Stomach smooth muscle (tissue), 2 donors: ENCODE data around the gene VPS39.

Experiments
- H3K27ac ChIP-seq: one replicate; pipeline ENCODE4 v1.7.0; 2013; ENCODE audit warnings: mild to moderate bottlenecking, low read length, inconsistent platforms
- H3K27me3 ChIP-seq, 2 donors: one replicate each; pipeline ENCODE4 v1.7.0; 2013; ENCODE audit warnings: low read length in 2 of 2; ENCODE audit not compliant: insufficient read depth in 2 of 2, control insufficient read depth in 1 of 2
- H3K36me3 ChIP-seq, 2 donors: one replicate each; pipeline ENCODE4 v1.7.0; 2013; ENCODE audit warnings: low read length in 2 of 2; ENCODE audit not compliant: control insufficient read depth in 2 of 2, insufficient read depth in 2 of 2
- H3K4me1 ChIP-seq: one replicate; pipeline ENCODE4 v1.7.0; 2013; ENCODE audit warnings: low read length; ENCODE audit not compliant: control insufficient read depth, insufficient read depth
- H3K4me3 ChIP-seq, 2 donors: one replicate each; pipeline ENCODE4 v1.7.0; 2013; ENCODE audit warnings: low read length in 2 of 2
- H3K9ac ChIP-seq, 2 donors: one replicate each; pipeline ENCODE4 v1.7.0; 2013; ENCODE audit warnings: low read length in 2 of 2, mild to moderate bottlenecking in 1 of 2
- H3K9me3 ChIP-seq, 2 donors: one replicate each; pipeline ENCODE4 v1.7.0; 2013; ENCODE audit warnings: low read length in 2 of 2; ENCODE audit not compliant: control insufficient read depth in 2 of 2
- donor health status: healthy.
- donor health status: Pancreatic carcinoma.

The VPS39 gene

DNA sequence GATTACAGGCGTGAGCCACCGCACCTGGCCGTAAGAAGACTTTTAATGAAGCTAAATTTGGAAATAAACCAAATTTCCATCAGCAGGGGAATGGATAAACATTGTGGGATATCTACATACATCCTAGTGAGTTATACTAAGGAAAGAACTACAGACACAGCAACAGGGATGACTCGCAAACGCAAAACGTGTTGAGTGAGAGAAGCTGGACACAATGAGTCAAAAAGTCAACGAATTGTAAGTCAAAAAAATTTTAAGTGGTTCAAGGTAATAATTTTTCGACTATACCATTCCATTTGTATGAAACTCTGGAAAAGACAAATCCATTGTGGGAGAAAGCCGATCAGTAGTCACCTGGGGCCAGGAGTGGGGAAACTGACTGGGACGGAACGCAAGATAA lies 71.6 kb downstream of the VPS39 start:
- no peaks in the 10 kb centered on the region for H3K36me3 ChIP-seq
- H3K4me3 ChIP-seq, result no peak overlapping the region
- no peaks in the 10 kb centered on the region for H3K9me3 ChIP-seq
- peaks cover 0 to under 1% of the 10 kb centered on the region in 2 donors for H3K27me3 ChIP-seq
- H3K4me1 ChIP-seq, result no peaks in the 10 kb centered on the region
- H3K9ac ChIP-seq, result no peak overlapping the region
- H3K27ac ChIP-seq, result no peak overlapping the region

DNA sequence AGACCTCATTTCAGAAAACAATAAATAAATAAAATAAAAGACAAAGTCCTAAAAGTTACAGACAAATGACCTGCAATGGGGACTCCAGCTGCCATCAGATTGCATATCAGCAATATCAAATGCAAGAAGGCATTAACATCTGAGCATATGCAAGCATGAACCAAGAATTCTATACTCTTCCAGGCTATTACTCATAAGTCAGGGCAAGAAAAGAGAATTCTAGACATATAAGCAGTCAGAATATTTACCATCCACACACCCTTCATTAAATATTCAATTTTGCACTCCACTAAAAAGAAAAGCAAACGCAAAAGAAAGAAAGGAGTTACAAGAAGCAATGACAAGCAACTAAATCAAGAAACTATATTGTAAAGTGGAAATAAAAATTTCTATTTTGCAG lies 72.8 kb downstream of the VPS39 start:
- H3K4me1 ChIP-seq, result no peaks in the 10 kb centered on the region
- no peaks in the 10 kb centered on the region for H3K36me3 ChIP-seq
- H3K9me3 ChIP-seq, result no peaks in the 10 kb centered on the region
- no peak overlapping the region for H3K4me3 ChIP-seq
- no peak overlapping the region for H3K9ac ChIP-seq
- H3K27me3 ChIP-seq, result peaks cover under 1 to 7% of the 10 kb centered on the region in 2 donors
- H3K27ac ChIP-seq, result no peak overlapping the region

DNA sequence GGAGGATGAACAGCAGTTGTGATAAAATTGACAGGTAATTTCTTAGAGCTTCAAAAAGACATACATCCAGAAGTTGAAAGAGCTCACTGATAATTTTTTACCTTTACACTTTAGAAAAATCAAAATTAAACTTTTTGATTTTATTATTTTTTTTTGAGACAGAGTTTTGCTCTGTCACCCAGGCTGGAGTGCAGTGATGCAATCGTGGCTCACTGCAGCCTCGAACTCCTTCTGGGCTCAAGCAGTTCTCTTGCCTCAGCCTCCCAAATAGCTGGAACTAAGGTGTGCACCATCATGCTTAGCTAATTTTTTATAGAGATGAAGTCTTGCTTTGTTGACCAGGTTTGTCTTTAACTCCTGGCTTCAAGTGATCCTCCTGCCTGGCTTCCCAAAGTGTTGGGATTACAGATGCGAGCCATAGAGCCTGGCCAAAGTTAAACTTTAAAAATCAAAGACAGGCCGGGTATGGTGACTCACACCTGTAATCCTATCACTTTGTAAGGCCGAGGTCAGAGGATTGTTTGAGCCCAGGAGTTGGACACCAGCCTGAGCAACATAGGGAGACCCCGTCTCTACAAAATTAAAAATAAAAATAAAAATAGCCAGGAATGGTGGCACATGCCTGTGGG lies 73.4 kb downstream of the VPS39 start:
- H3K4me3 ChIP-seq, result no peak overlapping the region
- H3K4me1 ChIP-seq, result no peaks in the 10 kb centered on the region
- H3K27me3 ChIP-seq, result peaks cover 3 to 10% of the 10 kb centered on the region in 2 donors
- no peaks in the 10 kb centered on the region for H3K36me3 ChIP-seq
- H3K27ac ChIP-seq, result no peak overlapping the region
- no peaks in the 10 kb centered on the region for H3K9me3 ChIP-seq
- H3K9ac ChIP-seq, result no peak overlapping the region

DNA sequence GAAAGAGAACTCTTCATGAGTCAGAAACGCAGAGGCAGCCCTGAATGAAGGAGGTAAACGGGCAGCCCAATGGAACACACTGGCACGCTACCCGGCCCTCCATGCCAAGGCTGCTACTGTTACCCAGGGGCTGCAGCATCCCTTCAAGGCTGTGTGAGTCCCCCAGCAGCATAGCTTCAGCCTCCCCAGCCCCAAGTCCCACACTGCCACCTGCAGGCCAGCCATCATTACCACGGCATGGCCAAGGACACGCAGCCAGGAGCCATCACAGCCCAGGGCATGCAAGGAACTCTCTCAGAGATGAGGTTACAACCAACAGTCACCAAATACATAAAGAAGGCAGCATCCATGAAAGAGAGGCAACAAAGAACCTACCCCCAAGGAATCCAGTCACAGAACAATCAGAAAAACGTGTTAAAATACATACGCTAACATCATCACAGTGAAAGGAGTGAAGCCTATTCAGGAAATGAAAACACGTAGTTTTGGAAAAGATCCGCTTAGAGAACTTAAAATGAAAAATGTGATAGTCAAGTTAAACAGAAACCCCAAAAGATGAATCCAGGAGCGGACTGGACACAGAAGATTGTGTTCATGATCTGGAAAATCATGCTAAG lies 74.1 kb downstream of the VPS39 start:
- Histone ChIP-seq H3K9me3 (no peaks in the 10 kb centered on the region), H3K4me3 (no peak overlapping the region), H3K36me3 (no peaks in the 10 kb centered on the region), H3K27me3 (peaks cover 3 to 10% of the 10 kb centered on the region in 2 donors), H3K4me1 (no peaks in the 10 kb centered on the region), H3K27ac (no peak overlapping the region), H3K9ac (no peak overlapping the region)

DNA sequence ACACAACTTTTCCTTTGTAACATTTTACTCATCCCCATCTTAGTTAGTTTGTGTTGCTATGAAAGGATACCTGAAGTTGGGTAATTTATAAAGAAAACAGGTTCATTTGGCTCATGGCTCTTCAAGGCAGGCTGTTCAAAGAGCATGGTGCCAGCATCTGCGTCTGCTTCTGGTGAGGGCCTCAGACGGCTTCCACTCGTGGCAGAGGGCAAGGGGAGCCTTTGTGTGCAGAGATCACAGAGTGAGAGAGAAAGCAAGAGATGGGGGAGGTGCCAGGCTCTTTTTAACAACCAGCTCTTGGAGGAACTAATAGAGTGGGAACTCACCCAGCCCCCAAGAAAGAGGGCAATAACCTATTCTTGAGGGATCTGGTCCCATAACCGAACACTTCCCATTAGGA lies 74.7 kb downstream of the VPS39 start:
- H3K9ac ChIP-seq, result no peak overlapping the region
- peaks cover 3 to 10% of the 10 kb centered on the region in 2 donors for H3K27me3 ChIP-seq
- H3K36me3 ChIP-seq, result no peaks in the 10 kb centered on the region
- H3K9me3 ChIP-seq, result no peaks in the 10 kb centered on the region
- H3K27ac ChIP-seq, result no peak overlapping the region
- no peak overlapping the region for H3K4me3 ChIP-seq
- no peaks in the 10 kb centered on the region for H3K4me1 ChIP-seq

DNA sequence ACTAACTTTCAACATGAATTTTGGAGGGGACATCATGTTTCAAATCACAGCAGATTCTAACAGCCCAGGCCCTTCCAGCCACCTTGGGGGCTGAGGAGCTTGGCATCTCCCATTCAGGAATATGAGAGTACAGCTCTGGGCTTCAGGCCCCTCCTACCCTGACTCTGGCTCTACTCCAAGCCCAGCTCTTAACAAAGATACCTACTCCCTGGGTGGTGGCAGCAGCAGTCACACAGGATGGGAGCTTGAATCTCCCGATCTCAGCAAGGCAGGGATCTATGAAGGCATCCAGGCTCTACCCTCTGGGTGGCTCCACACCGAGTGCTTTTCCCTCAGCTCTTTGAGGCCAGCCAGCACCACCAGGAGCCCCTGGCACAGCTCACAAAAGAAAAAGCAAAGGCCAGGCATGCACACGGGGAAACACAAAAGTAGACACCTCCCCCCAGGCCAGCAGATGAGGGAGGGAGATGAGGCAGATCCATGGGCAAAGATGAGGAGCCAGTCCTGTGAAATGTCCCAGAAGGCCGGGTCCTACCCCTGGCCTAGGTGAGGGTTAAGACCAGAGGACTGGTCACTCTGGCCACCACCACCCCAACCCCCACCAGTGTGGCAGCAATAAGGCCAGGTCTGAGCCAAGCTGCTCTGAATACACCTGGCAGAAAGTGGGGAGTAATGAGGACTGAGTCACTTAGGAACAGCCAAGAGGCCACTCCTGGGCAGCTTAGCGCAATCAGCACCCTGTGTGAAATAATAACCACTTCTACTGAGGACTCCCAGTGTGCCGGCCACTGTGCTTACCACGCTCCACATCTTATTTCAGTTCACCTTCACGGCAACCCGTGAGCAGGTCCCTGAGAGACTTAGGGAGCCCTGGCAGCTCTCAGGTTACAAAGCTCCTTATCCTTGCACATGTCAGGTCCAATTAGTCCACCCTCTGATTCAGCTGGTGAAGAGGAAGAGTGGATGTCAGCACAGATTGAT lies 76.0 kb downstream of the VPS39 start:
- Histone ChIP-seq H3K4me3 (no peak overlapping the region), H3K36me3 (no peaks in the 10 kb centered on the region), H3K27ac (no peak overlapping the region), H3K4me1 (no peaks in the 10 kb centered on the region), H3K9ac (no peak overlapping the region), H3K9me3 (no peaks in the 10 kb centered on the region), H3K27me3 (peaks cover 3 to 14% of the 10 kb centered on the region in 2 donors)

DNA sequence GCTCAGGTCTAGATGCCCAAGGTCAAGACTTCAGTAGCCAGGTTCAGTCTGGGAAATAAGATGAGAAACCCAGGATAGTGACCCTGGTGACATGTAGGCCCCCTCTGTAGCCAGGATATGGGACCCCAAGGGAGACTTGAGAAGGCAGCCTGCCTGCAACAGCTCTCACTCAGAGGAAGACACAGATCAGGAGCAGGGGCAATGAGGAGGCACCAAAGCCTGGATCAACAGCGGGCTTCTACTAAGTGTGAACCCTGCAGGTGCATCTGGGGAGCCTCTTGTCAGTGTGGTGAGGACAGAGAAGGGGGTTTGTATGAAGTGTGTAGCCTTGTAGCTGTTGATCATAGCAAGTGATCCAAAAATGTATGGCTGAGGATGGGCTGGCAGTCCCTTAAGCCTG lies 77.1 kb downstream of the VPS39 start:
- Histone ChIP-seq H3K27me3 (peaks cover 3 to 14% of the 10 kb centered on the region in 2 donors), H3K4me3 (no peak overlapping the region), H3K4me1 (no peaks in the 10 kb centered on the region), H3K9ac (no peak overlapping the region), H3K36me3 (no peaks in the 10 kb centered on the region), H3K9me3 (no peaks in the 10 kb centered on the region), H3K27ac (no peak overlapping the region)

DNA sequence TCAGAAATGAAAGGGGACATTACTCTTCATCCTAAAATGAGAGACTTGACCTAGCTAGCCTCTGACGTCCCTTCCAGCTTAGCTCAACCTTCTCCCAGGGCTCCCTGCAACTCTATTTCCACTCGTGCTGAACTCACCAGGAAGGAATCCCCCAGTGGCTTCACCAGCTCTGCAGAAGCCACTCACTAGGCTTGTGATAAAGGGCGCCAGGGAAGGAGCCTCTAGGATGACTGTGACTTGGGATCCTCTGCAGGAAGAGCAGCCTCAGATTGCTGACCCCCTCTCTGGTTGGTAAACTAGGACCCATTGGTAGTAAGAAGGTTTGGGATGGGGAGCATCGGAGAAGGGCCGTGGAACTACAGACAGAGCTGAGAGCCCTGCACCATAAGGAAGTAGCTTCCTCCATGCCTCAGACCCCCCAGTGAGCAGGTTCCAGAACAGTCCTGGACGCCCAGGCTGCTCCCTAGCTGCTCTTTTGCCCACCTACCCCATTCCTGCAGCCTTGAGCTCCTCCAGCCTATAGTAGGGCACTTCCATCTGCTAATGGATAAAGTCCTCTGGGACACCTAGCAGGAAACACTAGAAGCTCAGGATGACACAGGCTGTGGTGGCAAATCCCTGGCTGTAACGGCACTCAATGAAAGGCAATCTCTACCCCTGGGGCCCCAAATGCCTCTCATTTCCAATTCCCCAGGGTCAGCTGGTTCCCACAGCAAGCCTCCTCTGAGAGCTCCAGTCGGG lies 77.7 kb downstream of the VPS39 start:
- H3K4me3 ChIP-seq, result no peak overlapping the region
- no peaks in the 10 kb centered on the region for H3K9me3 ChIP-seq
- no peak overlapping the region for H3K27ac ChIP-seq
- peaks cover 3 to 14% of the 10 kb centered on the region in 2 donors for H3K27me3 ChIP-seq
- H3K9ac ChIP-seq, result no peak overlapping the region
- H3K4me1 ChIP-seq, result no peaks in the 10 kb centered on the region
- H3K36me3 ChIP-seq, result no peaks in the 10 kb centered on the region

DNA sequence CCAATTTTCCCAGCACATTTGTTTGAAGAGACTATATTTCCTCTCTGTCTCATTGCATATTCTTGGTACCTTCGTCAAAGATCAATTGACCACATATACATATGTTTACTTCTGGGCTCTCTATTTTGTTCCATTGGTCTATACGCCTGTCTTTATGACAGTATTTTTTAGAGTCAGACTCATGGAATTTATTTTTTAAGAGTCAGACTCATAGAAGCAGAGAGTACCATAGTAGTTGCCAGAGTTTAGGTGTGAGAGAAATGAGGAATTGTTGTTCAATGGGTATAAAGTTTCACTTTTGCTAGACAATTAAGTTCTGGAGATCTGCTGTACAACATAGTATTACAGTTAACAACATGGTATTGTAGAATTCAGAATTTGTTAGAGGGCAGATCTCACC lies 78.7 kb downstream of the VPS39 start:
- H3K9ac ChIP-seq, result no peak overlapping the region
- no peak overlapping the region for H3K4me3 ChIP-seq
- H3K4me1 ChIP-seq, result no peaks in the 10 kb centered on the region
- peaks cover 3 to 14% of the 10 kb centered on the region in 2 donors for H3K27me3 ChIP-seq
- H3K27ac ChIP-seq, result no peak overlapping the region
- no peaks in the 10 kb centered on the region for H3K9me3 ChIP-seq
- no peaks in the 10 kb centered on the region for H3K36me3 ChIP-seq

DNA sequence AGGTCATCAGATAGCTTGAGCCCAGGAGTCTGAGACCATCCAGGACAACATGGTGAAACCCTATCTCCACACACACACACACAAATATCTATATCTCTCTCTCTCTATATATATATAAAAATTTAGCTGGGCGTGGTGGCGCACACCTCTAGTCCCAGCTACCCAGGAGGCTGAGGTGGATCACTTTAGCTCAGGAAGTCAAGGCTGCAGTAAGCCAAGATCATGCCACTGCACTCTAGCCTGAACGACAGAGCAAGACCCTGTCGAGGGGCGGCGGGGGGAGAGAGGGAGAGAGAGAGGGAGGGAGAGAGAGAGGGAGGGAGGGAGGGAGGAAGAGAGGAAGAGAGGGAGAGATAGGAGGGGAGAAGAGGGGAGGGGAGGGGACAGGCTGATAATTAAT lies 79.6 kb downstream of the VPS39 start:
- peaks cover 3 to 14% of the 10 kb centered on the region in 2 donors for H3K27me3 ChIP-seq
- H3K36me3 ChIP-seq, result no peaks in the 10 kb centered on the region
- no peaks in the 10 kb centered on the region for H3K9me3 ChIP-seq
- no peaks in the 10 kb centered on the region for H3K4me1 ChIP-seq
- H3K27ac ChIP-seq, result no peak overlapping the region
- no peak overlapping the region for H3K4me3 ChIP-seq
- H3K9ac ChIP-seq, result no peak overlapping the region
